HepG2 (cell line): ENCODE results near the gene HOMEZ. TPM values are rescaled to one million over a fixed set of nuclear protein-coding genes. Genes with fewer than 3 reads are reported as not detected.

Source experiments
- ATAC-seq: fragments of 200-7000 bp; cut with Tn5 transposase; 3 replicates; pipeline ENCODE4 v1.9.1; 2020; ENCODE audit warnings: mild to moderate bottlenecking, moderate library complexity
- Bru-seq: library from RNA; stranded (reverse); fragments of 400-500 nt; gene quantifications from one replicate; lab custom pipeline; 2021; lab: Mats Ljungman, UMichigan
- BruChase-seq, 2 experiments: library from RNA; stranded (reverse); fragments of 400-500 nt; gene quantifications; one replicate each; lab custom pipeline; 2021; lab: Mats Ljungman, UMichigan
- BruUV-seq: library from RNA; stranded (reverse); fragments of 400-500 nt; replicated peaks from 2 replicates; lab custom pipeline; 2021; lab: Mats Ljungman, UMichigan
- CTCF ChIA-PET: fragments of 300-600 bp; formaldehyde crosslinking; extraction: SDS; loops from one replicate; lab custom pipeline; 2021; ENCODE audit warnings: low total read pairs, inconsistent platforms, low intra/inter-chr PET ratio; lab: Yijun Ruan, JAX
- POLR2A ChIA-PET: fragments of 350-600 bp; sonication (Branson Sonifier 250); formaldehyde crosslinking; loops from one replicate; lab custom pipeline; 2020; ENCODE audit warnings: antibody characterized with exemption, inconsistent platforms; lab: Yijun Ruan, JAX
- DNase-seq: peaks from one replicate; pipeline ENCODE4 v3.0.0-alpha.2; 2015; ENCODE audit warnings: low spot score
- FAIRE-seq: peaks from 3 replicates; lab custom pipeline; 2011; peaks lifted over from hg19 to GRCh38; lab: Jason Lieb, UNC
- H2AFZ ChIP-seq: one replicate; pipeline ENCODE4 v1.6.1; 2011; ENCODE audit warnings: low read length, inconsistent platforms
- H3K27ac ChIP-seq: fragments of 300-600 bp; 3 replicates; pipeline ENCODE4 v1.8.0; 2011; ENCODE audit warnings: mixed run types, mild to moderate bottlenecking, mixed read lengths, low read length, inconsistent platforms; ENCODE audit not compliant: insufficient read depth; ENCODE audit errors: extremely low read length
- H3K27me3 ChIP-seq, 2 experiments: fragments of 200-600 bp in 1 of 2; 2 replicates in 1 of 2; 3 replicates in 1 of 2; pipeline versions ENCODE4 v1.6.0 to v1.8.0; 2011; ENCODE audit warnings: low read length in 2 of 2, mild to moderate bottlenecking in 2 of 2, moderate library complexity in 2 of 2, inconsistent platforms in 1 of 2; ENCODE audit not compliant: insufficient read depth in 2 of 2, control insufficient read depth in 1 of 2
- H3K36me3 ChIP-seq, 2 experiments: fragments of 200-600 bp in 1 of 2; replicated peaks in 1 of 2; 2 replicates in 1 of 2; 3 replicates in 1 of 2; pipeline versions ENCODE4 v1.5.1 to v1.8.0; 2011; ENCODE audit warnings: low read length in 2 of 2, inconsistent platforms in 1 of 2; ENCODE audit not compliant: insufficient read depth in 2 of 2, control insufficient read depth in 1 of 2
- H3K4me1 ChIP-seq: 2 replicates; pipeline ENCODE4 v1.5.1; 2012; ENCODE audit warnings: low read length, inconsistent platforms; ENCODE audit not compliant: insufficient read depth
- H3K4me2 ChIP-seq: 2 replicates; pipeline ENCODE4 v1.6.0; 2011; ENCODE audit warnings: low read depth, low read length, inconsistent platforms
- H3K4me3 ChIP-seq, 3 experiments: fragments of 200-600 bp in 1 of 3; sonication (generic), shearing (Covaris generic) in 1 of 3; replicated peaks in 1 of 3; 2 replicates each; pipeline ENCODE4 v1.5.1; 2011 to 2016; ENCODE audit warnings: low read length in 3 of 3, inconsistent platforms in 2 of 3, low read depth in 2 of 3, mild to moderate bottlenecking in 2 of 3, control low read depth in 1 of 3, mixed read lengths in 1 of 3; ENCODE audit not compliant: insufficient read depth in 1 of 3
- H3K79me2 ChIP-seq: one replicate; pipeline ENCODE4 v1.6.1; 2011; ENCODE audit warnings: low read length, inconsistent platforms; ENCODE audit not compliant: insufficient read depth
- H3K9ac ChIP-seq: 2 replicates; pipeline ENCODE4 v1.6.0; 2011; ENCODE audit warnings: mild to moderate bottlenecking, low read depth, low read length, inconsistent platforms; ENCODE audit not compliant: insufficient read depth
- H3K9me3 ChIP-seq: 2 replicates; pipeline ENCODE4 v1.5.1; 2012; ENCODE audit warnings: mild to moderate bottlenecking, low read length
- H4K20me1 ChIP-seq: 2 replicates; pipeline ENCODE4 v1.6.0; 2011; ENCODE audit warnings: inconsistent platforms, mild to moderate bottlenecking, low read length, moderate library complexity; ENCODE audit not compliant: insufficient read depth
- ATM ChIP-seq: fragments of 450-650 bp; IDR thresholded peaks from 2 replicates; pipeline ENCODE4 v1.7.1; 2017; ENCODE audit warnings: mild to moderate bottlenecking, borderline replicate concordance
- CCAR2 ChIP-seq: fragments of 200-400 bp; formaldehyde crosslinking; optimal IDR thresholded peaks from 2 replicates; pipeline ENCODE3; 2018; ENCODE audit warnings: low read depth, mild to moderate bottlenecking, low read length, moderate library complexity
- CENPBD1 ChIP-seq: sonication (generic); formaldehyde crosslinking; IDR thresholded peaks from 2 replicates; pipeline ENCODE4 v1.8.0; 2022; ENCODE audit warnings: missing genetic modification reagents, low read depth, mild to moderate bottlenecking, borderline replicate concordance
- FOXK2 ChIP-seq: fragments of 450-650 bp; IDR thresholded peaks from 2 replicates; pipeline ENCODE4 v1.6.1; 2016
- KAT2B ChIP-seq: fragments of 150-350 bp; IDR thresholded peaks from 2 replicates; pipeline ENCODE4 v1.6.1; 2014; ENCODE audit warnings: low read depth, low read length, borderline replicate concordance
- MTA1 ChIP-seq: sonication (generic); formaldehyde crosslinking; IDR thresholded peaks from 2 replicates; pipeline ENCODE4 v1.4.0; 2020; ENCODE audit warnings: missing genetic modification reagents, mild to moderate bottlenecking, borderline replicate concordance
- PRDM15 ChIP-seq: sonication (generic); formaldehyde crosslinking; IDR thresholded peaks from 2 replicates; pipeline ENCODE4 v1.4.0; 2020; ENCODE audit warnings: missing genetic modification reagents
- ZBTB20 ChIP-seq: sonication (generic); formaldehyde crosslinking; IDR thresholded peaks from 2 replicates; pipeline ENCODE4 v1.8.1; 2023; ENCODE audit warnings: missing genetic modification reagents, low read depth, mild to moderate bottlenecking, borderline replicate concordance
- ZMAT3 ChIP-seq: sonication (generic); formaldehyde crosslinking; conservative IDR thresholded peaks from 2 replicates; pipeline ENCODE4 v1.7.0; 2021; ENCODE audit warnings: missing genetic modification reagents
- ZNF296 ChIP-seq: sonication (generic); formaldehyde crosslinking; conservative IDR thresholded peaks from 2 replicates; pipeline ENCODE4 v1.5.0; 2020; ENCODE audit warnings: mild to moderate bottlenecking, missing genetic modification reagents
- ZNF383 ChIP-seq: sonication (generic); formaldehyde crosslinking; IDR thresholded peaks from 2 replicates; pipeline ENCODE4 v1.4.0; 2020; ENCODE audit warnings: missing genetic modification reagents, mild to moderate bottlenecking, borderline replicate concordance
- ZNF776 ChIP-seq: sonication (generic); formaldehyde crosslinking; IDR thresholded peaks from 2 replicates; pipeline ENCODE4 v1.4.0; 2020; ENCODE audit warnings: mild to moderate bottlenecking, missing genetic modification reagents
- WGBS: methylation state at CpG from one replicate; pipeline ENCODE4 v1.1.6; 2017; ENCODE audit warnings: low lambda C conversion rate; 5-methylcytosine and 5-hydroxymethylcytosine counted together
- in situ Hi-C: cut with HindIII; loops from 2 replicates; pipeline ENCODE4 v1.10.0; 2017; ENCODE audit warnings: low pct_unique_long_range_greater_than_20kb; ENCODE audit not compliant: extremely low pct_ligation_motif_present
- intact Hi-C: fragments of 100-400 bp; cut with micrococcal nuclease; formaldehyde crosslinking; loops from one replicate; pipeline ENCODE4 v1.10.0; 2022; ENCODE audit not compliant: unreplicated experiment
- long read RNA-seq, 2 experiments: library from RNA in 1 of 2; library from polyadenylated mRNA in 1 of 2; stranded (forward) in 1 of 2; unstranded in 1 of 2; transcript quantifications; one replicate each; pipeline ENCODE4 v2.0.0, GENCODE V29; 2019 to 2022
- polyA minus RNA-seq, 3 experiments: library from RNA; depleted of rRNA, polyadenylated mRNA; stranded (reverse); fragments of >200 nt; gene quantifications; 2 replicates each; pipeline ENCODE4 v1.2.3, GENCODE V29; 2011; ENCODE audit warnings: low replicate concordance in 1 of 3
- polyA plus RNA-seq, 8 experiments: library from polyadenylated mRNA; depleted of rRNA in 3 of 8; stranded (reverse) in 7 of 8; unstranded in 1 of 8; fragments of >200 nt; fragmentation: Illumina TruSeq in 4 of 8; extraction: Trizol in 4 of 8; gene quantifications; 2 replicates each; pipeline versions ENCODE4 v1.2.1 to v1.2.3, GENCODE V29; 2011 to 2016; ENCODE audit warnings: low read depth in 4 of 8, missing spikeins in 1 of 8, mixed read lengths in 1 of 8; ENCODE audit not compliant: insufficient read depth in 1 of 8
- total RNA-seq, 5 experiments: library from RNA; depleted of rRNA; stranded (reverse); fragments of >200 nt; fragmentation: Illumina TruSeq; extraction: Trizol; gene quantifications; 2 replicates each; pipeline ENCODE4 v1.2.3, GENCODE V29; 2016; ENCODE audit warnings: low read depth in 1 of 5

HOMEZ gene
- 13.6 and 14.5 TPM in 2 replicates for total RNA-seq (2016; rRNA removed; fragmentation: Illumina TruSeq; extraction: Trizol)
- 11.3 and 13.1 TPM in 2 replicates for total RNA-seq (2016; cell fraction: cytosol; rRNA removed; fragmentation: Illumina TruSeq; extraction: Trizol; ENCODE audit: low read depth)
- total RNA-seq (2016; cell fraction: insoluble cytoplasmic fraction; rRNA removed; fragmentation: Illumina TruSeq; extraction: Trizol), result 10.5 and 16.1 TPM in 2 replicates
- 14.8 and 16.4 TPM in 2 replicates for total RNA-seq (2016; cell fraction: membrane; rRNA removed; fragmentation: Illumina TruSeq; extraction: Trizol)
- 10.9 and 15.9 TPM in 2 replicates for total RNA-seq (2016; cell fraction: nucleus; rRNA removed; fragmentation: Illumina TruSeq; extraction: Trizol)
- 31.8 and 35.0 TPM in 2 replicates for polyA plus RNA-seq (2011; rRNA removed)
- polyA plus RNA-seq (2011; cell fraction: cytosol; rRNA removed), result 26.7 and 26.8 TPM in 2 replicates
- 13.9 and 15.8 TPM in 2 replicates for polyA plus RNA-seq (2011; cell fraction: nucleus; rRNA removed)
- polyA plus RNA-seq (2012), result 11.3 and 15.2 TPM in 2 replicates
- polyA plus RNA-seq (2016; cell fraction: cytosol; fragmentation: Illumina TruSeq; extraction: Trizol; ENCODE audit: low read depth), result 29.8 and 33.7 TPM in 2 replicates
- polyA plus RNA-seq (2016; cell fraction: insoluble cytoplasmic fraction; fragmentation: Illumina TruSeq; extraction: Trizol; ENCODE audit: low read depth), result 16.7 and 23.2 TPM in 2 replicates
- polyA plus RNA-seq (2016; cell fraction: membrane; fragmentation: Illumina TruSeq; extraction: Trizol; ENCODE audit: low read depth), result 23.7 and 26.4 TPM in 2 replicates
- 20.7 and 24.1 TPM in 2 replicates for polyA plus RNA-seq (2016; cell fraction: nucleus; fragmentation: Illumina TruSeq; extraction: Trizol; ENCODE audit: insufficient read depth, low read depth)
- polyA minus RNA-seq (2011; rRNA and poly(A)+ RNA removed; ENCODE audit: low replicate concordance), result 56.0 and 72.1 TPM in 2 replicates
- 22.0 and 25.8 TPM in 2 replicates for polyA minus RNA-seq (2011; cell fraction: cytosol; rRNA and poly(A)+ RNA removed)
- 19.6 and 28.8 TPM in 2 replicates for polyA minus RNA-seq (2011; cell fraction: nucleus; rRNA and poly(A)+ RNA removed)
- percentile 78 among the genes with signal in this experiment for Bru-seq, nascent RNA
- percentile 56 among the genes with signal in this experiment for BruChase-seq, experiment 1, labeled RNA remaining after a 6-hour chase
- percentile 64 among the genes with signal in this experiment for BruChase-seq, experiment 2, labeled RNA remaining after a 2-hour chase
- long read RNA-seq, experiment 1, full-length matches to known transcripts, result 4 of 10 reads
- long read RNA-seq, experiment 1, partial matches to known transcripts, result 1 of 10 reads
- long read RNA-seq, experiment 1, other reads (novel, unspliced or antisense), result 5 of 10 reads
- long read RNA-seq, experiment 2, full-length matches to known transcripts, result 36 of 62 reads
- long read RNA-seq, experiment 2, partial matches to known transcripts, result 6 of 62 reads
- long read RNA-seq, experiment 2, other reads (novel, unspliced or antisense), result 20 of 62 reads

GRCh38 chr14:23286020-23286901, at the start of gene HOMEZ:
TSS of gene HOMEZ (minus strand) at chr14:23286132. CDS start at chr14:23285952, 180 bp downstream.
- Histone ChIP-seq H4K20me1 (no peaks in the 10 kb centered on the region), H3K4me3 (peak within 1 kb of the TSS; percentile 83 to 96 (median 83)), H3K36me3 (peaks cover 2 to 5% of the 10 kb centered on the region in 2 experiments; a peak in 1 of 5 replicates), H3K9ac (peak within 1 kb of the TSS; percentile 85), H3K4me2 (peak within 1 kb of the TSS; percentile 93), H3K27ac (peak within 1 kb of the TSS; percentile 83), H3K4me1 (peaks cover 26% of the 10 kb centered on the region), H3K27me3 (no peaks in the 10 kb centered on the region; a peak in 1 of 5 replicates), H3K79me2 (peaks cover 19% of the 10 kb centered on the region), H2AFZ (peak within 1 kb of the TSS; percentile 81), H3K9me3 (no peaks in the 10 kb centered on the region)
- FAIRE-seq (peak; percentile 88), ATAC-seq (peak; percentile 99), DNase-seq (peak; percentile 100)
- ChIA-PET POLR2A (interaction anchor here (0.6 to 9.2 kb wide), 30 partner anchors 8 to 956 kb away, joined by 3 to 165 read pairs (median 6); partner anchors contain the start of genes ACIN1, AJUBA, BCL2L2 and C14orf119), CTCF (interaction anchor here (1.9 kb wide), 1 partner anchor 9 kb away, joined by 8 read pairs; no protein-coding TSS in a partner anchor)
- under 1% methylated on average over 53 of the region's 53 CpGs for WGBS
- BruUV-seq, result TSS peak; percentile 96
- in situ Hi-C loops (no loop called here), intact Hi-C loops (loop anchor here (1.0 kb wide), 5 partner anchors 9 to 191 kb away; partner anchors contain the start of genes ACIN1, C14orf119, NGDN and PABPN1)
- TF ChIP-seq ZNF776 (0 out of 2 replicates have a peak, but pooled peaks have one; percentile 63), PRDM15 (CRISPR knock-in tag) (peak; percentile 61; the same call in 1 of the 2 replicates), ZNF383 (CRISPR knock-in tag) (no peak), ZMAT3 (peak; percentile 95), MTA1 (CRISPR knock-in tag) (peak; percentile 89; the same call in 1 of the 2 replicates), CCAR2 (no peak), CENPBD1 (CRISPR knock-in tag) (0 out of 2 replicates have a peak, but pooled peaks have one; percentile 54), ZNF296 (no peak; the same call in 1 of the 2 replicates), FOXK2 (no peak), KAT2B (no peak), ZBTB20 (CRISPR knock-in tag) (peak; percentile 80; the same call in 1 of the 2 replicates), ATM (no peak)
